SU-DHL-6 (cell line): ENCODE data around the gene TMEM184A.

Source experiments
- H2AFZ ChIP-seq: fragments of 200-600 bp; sonication (generic); 2 replicates; pipeline ENCODE4 v1.6.1; 2014; ENCODE audit warnings: low read depth, mild to moderate bottlenecking, moderate library complexity, mixed read lengths, antibody characterized with exemption, low read length; ENCODE audit not compliant: severe bottlenecking
- H3F3A ChIP-seq: fragments of 200-600 bp; shearing (Covaris generic); 2 replicates; pipeline ENCODE4 v1.6.0; 2016; ENCODE audit warnings: antibody characterized with exemption, mild to moderate bottlenecking; ENCODE audit not compliant: insufficient read depth
- H3K27ac ChIP-seq: fragments of 200-600 bp; sonication (generic); 2 replicates; pipeline ENCODE4 v1.5.1; 2016; ENCODE audit warnings: low read depth, mild to moderate bottlenecking, low read length, moderate library complexity, mixed read lengths
- H3K27me3 ChIP-seq: fragments of 200-600 bp; sonication (generic), shearing (Covaris generic); 2 replicates; pipeline ENCODE4 v1.6.0; 2014; ENCODE audit warnings: mild to moderate bottlenecking, low read length
- H3K36me3 ChIP-seq: fragments of 200-600 bp; sonication (generic); 2 replicates; pipeline ENCODE4 v1.6.1; 2014; ENCODE audit warnings: mild to moderate bottlenecking, low read length, mixed read lengths
- H3K4me2 ChIP-seq: fragments of 300-600, 200-600 bp; shearing (Covaris generic), sonication (generic); 2 replicates; pipeline ENCODE4 v1.6.0; 2014; ENCODE audit warnings: low read length, low read depth, mild to moderate bottlenecking; ENCODE audit not compliant: poor library complexity, severe bottlenecking
- H3K4me3 ChIP-seq: fragments of 200-600 bp; sonication (generic); 2 replicates; pipeline ENCODE4 v1.5.1; 2014; ENCODE audit warnings: antibody characterized with exemption, low read length, mild to moderate bottlenecking, mixed read lengths; ENCODE audit not compliant: insufficient read depth, poor library complexity, severe bottlenecking
- H3K79me2 ChIP-seq: fragments of 200-600 bp; sonication (generic); 2 replicates; pipeline ENCODE4 v1.6.1; 2014; ENCODE audit warnings: mild to moderate bottlenecking, low read length, moderate library complexity; ENCODE audit not compliant: insufficient read depth
- H3K9ac ChIP-seq: fragments of 200-600 bp; sonication (generic); 2 replicates; pipeline ENCODE4 v1.7.0; 2014; ENCODE audit warnings: mild to moderate bottlenecking, low read length
- H3K9me2 ChIP-seq: fragments of 200-600 bp; sonication (generic); replicated peaks from 2 replicates; pipeline ENCODE4 v1.6.1; 2014; ENCODE audit warnings: low read length; ENCODE audit not compliant: insufficient read depth
- H3K9me3 ChIP-seq: fragments of 200-600 bp; sonication (generic); 2 replicates; pipeline ENCODE4 v1.6.1; 2014; ENCODE audit warnings: low read length, mixed read lengths; ENCODE audit not compliant: insufficient read depth
- H4K20me1 ChIP-seq: fragments of 200-600 bp; sonication (generic); 2 replicates; pipeline ENCODE4 v1.6.1; 2014; ENCODE audit warnings: low read depth, mild to moderate bottlenecking, antibody characterized with exemption, low read length, moderate library complexity, mixed read lengths
- CTCF ChIP-seq: fragments of 200-600 bp; sonication (generic); IDR thresholded peaks from one replicate; pipeline ENCODE4 v1.5.1; 2017; ENCODE audit warnings: antibody characterized with exemption, mild to moderate bottlenecking, low read length, moderate library complexity; ENCODE audit not compliant: insufficient read depth, poor library complexity, severe bottlenecking
- EZH2phosphoT487 ChIP-seq: fragments of 200-600 bp; sonication (generic), shearing (Covaris generic); conservative IDR thresholded peaks from 2 replicates; pipeline ENCODE4 v1.6.1; 2018; ENCODE audit warnings: mild to moderate bottlenecking, antibody characterized with exemption, low read length, moderate library complexity, mixed read lengths

TMEM184A gene

DNA sequence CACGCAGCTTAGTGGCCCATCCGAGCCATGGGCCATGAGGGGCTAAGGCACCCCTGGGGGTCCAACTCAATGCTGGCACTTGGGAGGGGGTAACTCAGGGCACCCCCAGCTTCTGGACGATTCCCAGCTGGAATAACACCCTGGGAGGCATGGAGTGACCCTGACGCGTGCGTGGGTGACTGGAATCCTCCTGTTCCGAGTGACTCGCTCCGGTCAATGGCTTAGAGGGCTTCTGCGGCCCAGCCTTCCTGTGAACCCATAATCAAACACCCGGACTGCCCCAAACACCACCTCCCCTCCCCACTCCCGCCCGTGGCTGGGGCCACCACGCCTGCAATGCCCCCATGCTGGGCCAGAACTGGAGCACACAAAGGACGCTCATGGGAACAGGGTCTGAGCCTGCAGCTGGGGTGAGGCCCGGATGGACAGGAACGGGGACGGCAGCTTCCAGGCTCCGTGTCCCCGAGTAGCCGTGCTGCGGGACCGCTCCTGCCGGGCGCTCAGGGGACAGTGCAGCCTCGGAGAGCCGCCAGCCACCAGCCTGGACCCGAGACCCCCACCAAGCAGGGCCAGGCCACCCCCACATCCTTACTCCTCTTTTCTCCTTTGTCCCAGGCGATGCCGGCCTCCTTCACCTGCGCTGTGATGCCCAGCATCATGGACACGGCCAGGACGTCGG is 60.3 kb downstream of the TMEM184A start:
- Histone ChIP-seq H3K36me3 (no peaks in the 10 kb centered on the region), H3K4me3 (no peak overlapping the region), H3K9ac (no peak overlapping the region), H2AFZ (no peak overlapping the region), H3K9me2 (no peaks in the 10 kb centered on the region), H3K79me2 (no peaks in the 10 kb centered on the region), H3K9me3 (no peaks in the 10 kb centered on the region), H3K27ac (no peak overlapping the region), H3F3A (no peaks in the 10 kb centered on the region), H3K4me2 (no peak overlapping the region), H4K20me1 (no peaks in the 10 kb centered on the region), H3K27me3 (no peaks in the 10 kb centered on the region)
- no peak for TF ChIP-seq CTCF
- TF ChIP-seq EZH2phosphoT487 = no peak

GRCh38 chr7:1494866-1495563 is 61.0 kb downstream of the TMEM184A start:
- no peaks in the 10 kb centered on the region for H3F3A ChIP-seq
- H3K79me2 ChIP-seq = no peaks in the 10 kb centered on the region
- no peak overlapping the region for H3K9ac ChIP-seq
- H2AFZ ChIP-seq = no peak overlapping the region
- no peaks in the 10 kb centered on the region for H3K36me3 ChIP-seq
- no peaks in the 10 kb centered on the region for H3K27me3 ChIP-seq
- H3K4me3 ChIP-seq = no peak overlapping the region
- H3K9me2 ChIP-seq = no peaks in the 10 kb centered on the region
- H3K9me3 ChIP-seq = no peaks in the 10 kb centered on the region
- no peak overlapping the region for H3K27ac ChIP-seq
- H3K4me2 ChIP-seq = no peak overlapping the region
- H4K20me1 ChIP-seq = no peaks in the 10 kb centered on the region
- TF ChIP-seq EZH2phosphoT487 (no peak), CTCF (no peak)

DNA sequence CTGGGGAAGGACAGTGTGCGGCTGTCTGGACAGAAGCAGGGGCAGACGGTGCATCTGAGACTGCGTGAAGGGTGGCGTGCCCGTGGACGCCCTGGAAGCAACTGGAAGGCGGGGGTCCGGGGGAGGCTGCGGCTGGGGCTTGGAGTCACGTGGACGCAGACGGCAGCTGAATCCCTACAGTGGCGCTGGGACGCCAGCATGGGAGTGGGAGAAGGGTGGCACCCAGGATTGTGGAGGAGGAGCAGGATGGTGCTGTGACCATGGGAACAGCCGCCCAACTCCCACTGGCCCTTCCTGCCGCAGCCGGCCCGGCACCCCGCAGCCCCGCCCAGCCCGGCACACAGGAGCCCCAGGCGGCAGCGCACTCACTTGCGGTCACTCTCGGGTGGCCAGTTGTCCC is 61.6 kb downstream of the TMEM184A start:
- Histone ChIP-seq H3K4me3 (no peak overlapping the region), H4K20me1 (no peaks in the 10 kb centered on the region), H3K27me3 (no peaks in the 10 kb centered on the region), H3K9ac (no peak overlapping the region), H3K79me2 (no peaks in the 10 kb centered on the region), H3K9me2 (no peaks in the 10 kb centered on the region), H3K9me3 (no peaks in the 10 kb centered on the region), H3K27ac (no peak overlapping the region), H3F3A (no peaks in the 10 kb centered on the region), H2AFZ (no peak overlapping the region), H3K4me2 (no peak overlapping the region), H3K36me3 (no peaks in the 10 kb centered on the region)
- TF ChIP-seq EZH2phosphoT487 = no peak
- TF ChIP-seq CTCF = no peak
